ENCODE data around the gene SMIM22.
"Not testable (repeated sequence)": the region's sequence is repeated elsewhere in the genome, so short reads cannot be mapped to it uniquely, and the experiment has no call there.

Gene SMIM22

DNA sequence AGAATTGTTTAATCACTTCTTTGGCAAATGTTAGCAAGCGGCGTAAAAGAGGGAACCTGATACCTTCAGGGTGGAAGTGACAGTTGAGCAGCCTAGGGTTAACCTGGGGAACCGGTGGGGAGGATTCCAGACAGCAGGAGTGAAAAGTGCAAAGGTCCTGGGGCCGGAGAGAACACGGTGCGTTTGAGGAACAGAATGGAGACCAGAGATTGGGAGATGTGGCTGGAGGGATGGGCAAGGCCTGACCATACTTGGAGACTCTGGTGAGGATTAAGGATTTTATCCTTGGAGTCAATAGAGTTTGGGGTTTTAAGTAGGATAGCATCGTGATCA, 25.9 kb upstream of the SMIM22 start:
- DNase-seq: no peak

DNA sequence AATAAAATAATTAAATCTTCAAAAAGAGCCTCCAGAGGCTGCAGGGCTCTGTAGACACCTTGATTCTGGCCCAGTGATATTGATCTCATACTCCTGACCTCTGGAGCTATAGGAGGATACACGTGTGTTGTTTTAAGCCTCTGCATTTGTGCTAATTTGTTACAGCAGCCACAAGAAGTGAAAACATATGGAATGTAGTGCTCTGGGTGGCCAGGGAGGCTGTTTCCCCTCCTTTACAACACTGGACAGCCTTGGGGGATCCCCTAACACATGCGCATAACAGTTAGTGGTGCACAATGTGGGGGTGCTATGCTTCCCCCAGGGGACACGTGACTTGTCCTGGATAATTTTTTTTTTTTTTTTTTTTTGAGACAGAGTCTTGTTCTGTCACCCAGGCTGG, 23.5 kb upstream of the SMIM22 start:
- DNase-seq: no peak

DNA sequence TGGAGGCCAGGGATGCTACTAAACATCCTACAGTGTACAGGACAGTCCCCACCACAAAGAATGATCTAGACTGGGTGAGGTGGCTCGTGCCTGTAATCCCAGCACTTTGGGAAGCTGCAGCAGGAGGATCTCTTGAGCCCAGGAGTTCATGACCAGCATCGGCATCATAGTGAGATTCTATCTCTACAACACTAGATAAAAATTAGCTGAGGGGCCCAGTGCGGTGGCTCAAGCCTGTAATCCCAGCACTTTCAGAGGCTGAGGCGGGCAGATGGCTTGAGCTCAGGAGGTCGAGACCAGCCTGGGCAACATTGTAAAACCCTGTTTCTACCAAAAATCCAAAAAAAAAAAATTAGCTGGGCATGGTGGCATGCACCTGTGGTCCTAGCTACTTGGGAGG, 22.8 kb upstream of the SMIM22 start:
- DNase-seq: no peak

DNA sequence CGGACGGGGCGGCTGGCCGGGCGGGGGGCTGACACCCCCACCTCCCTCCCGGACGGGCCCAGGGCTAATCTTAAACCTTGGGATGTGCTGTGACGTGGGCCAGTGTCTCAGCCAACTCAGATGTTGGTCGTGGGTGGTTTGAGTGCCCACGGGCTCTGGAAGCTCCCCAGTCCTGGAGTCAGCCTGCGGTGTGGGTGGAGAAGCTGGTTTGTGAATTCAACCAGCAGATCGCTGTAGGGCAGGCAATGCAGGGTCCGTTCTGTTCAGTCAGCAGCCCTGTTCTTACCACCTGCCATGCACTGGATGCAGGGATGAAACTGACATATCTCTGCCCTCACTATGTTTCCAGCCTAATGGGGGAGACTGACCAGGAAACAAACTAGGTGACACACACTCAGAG, 20.2 kb upstream of the SMIM22 start:
- no peak for DNase-seq

DNA sequence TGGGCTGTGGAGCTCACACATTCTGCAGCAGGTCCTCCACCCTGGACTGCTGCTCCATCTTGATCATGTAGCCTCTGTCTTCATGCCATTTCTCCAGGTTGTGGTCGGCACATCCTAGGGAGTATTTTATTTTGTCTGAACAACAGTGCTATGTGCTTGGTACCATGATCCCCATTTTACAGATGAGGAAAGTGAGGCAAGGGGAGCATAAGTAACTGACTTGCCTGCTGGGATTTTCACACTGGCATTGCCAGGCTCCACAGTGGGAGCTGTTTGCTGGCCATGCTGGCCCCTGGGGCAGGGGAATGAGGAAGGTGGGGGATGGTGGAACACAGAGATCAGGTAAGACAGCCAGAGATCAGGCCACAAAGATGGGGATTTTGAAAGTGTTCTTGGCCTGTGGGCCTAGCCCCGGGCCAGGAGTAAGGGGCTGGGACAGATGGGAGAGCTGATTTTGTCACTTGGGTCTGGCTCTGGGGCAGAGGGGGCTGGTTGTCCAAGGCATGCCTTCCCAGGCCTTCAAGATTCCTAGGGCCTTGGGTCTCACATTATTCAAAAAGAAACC, 18.9 kb upstream of the SMIM22 start:
- no peak for DNase-seq

DNA sequence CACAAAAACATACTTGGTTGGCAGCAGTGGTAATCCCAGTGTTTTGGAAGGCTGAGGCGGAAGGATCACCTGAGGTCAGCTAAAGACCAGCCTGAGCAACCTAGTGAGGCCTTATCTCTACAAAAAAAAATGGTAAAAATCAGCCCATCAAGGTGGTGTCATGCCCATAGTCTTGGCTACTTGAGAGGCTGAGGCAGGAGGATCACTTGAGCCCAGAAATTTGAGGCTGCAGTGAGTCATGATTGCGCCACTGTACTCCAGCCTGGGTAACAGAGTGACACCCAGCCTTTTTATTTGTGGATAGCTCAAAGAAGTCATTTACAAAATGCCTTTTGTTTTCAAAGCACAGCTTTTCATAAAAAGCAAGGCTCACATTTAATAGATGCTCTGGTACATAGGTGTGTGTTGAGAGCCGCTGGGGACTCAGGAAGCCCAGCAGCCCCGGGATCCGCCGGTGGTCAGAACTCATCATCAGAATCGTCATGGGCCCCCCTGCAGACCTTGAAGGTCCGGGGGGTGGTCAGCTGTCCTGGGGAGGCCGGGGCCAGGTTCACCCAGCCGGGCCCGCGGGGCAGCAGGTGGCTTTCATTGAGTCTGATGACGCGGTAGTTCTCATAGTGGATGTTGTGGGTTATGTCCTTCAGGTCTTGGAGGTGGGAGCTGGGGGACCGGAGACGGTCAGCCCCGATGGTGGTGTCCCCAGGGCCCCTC, 17.7 kb upstream of the SMIM22 start:
- no peak for DNase-seq

DNA sequence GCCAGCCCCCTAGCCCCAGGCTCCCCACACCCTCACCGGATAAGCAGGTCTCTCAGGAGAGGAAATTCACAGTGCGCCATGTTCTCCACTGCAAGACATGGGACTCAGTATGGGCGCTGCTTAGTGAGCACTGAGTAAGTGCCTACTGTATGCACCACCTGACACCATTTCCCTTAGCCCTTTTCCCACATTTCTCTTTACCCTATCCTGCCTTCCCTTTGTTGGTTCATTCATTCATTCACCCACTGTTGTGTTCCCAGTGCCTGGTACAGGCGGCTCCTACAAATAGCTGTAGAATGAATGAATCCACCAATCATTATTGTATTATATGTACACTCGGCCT, 17.1 kb upstream of the SMIM22 start:
- DNase-seq: no peak

DNA sequence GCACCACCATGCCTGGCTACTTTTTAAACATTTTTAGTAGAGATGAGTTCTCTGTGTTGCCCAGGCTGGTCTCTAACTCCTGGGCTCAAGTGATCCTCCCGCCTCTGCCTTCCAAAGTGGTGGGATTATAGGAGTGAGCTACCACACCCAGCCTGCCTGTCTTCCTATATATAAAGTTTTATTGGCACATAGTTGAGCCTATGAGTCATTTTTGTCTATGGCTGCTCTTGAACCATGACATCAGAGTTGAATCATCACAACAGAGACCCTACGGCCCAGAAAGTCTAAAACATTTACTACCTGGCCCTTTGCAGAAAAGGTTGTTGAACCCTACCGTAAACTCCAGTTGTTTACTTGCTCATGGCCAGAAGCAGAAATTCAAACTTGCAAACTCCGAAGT, 14.9 kb upstream of the SMIM22 start:
- DNase-seq: no peak

DNA sequence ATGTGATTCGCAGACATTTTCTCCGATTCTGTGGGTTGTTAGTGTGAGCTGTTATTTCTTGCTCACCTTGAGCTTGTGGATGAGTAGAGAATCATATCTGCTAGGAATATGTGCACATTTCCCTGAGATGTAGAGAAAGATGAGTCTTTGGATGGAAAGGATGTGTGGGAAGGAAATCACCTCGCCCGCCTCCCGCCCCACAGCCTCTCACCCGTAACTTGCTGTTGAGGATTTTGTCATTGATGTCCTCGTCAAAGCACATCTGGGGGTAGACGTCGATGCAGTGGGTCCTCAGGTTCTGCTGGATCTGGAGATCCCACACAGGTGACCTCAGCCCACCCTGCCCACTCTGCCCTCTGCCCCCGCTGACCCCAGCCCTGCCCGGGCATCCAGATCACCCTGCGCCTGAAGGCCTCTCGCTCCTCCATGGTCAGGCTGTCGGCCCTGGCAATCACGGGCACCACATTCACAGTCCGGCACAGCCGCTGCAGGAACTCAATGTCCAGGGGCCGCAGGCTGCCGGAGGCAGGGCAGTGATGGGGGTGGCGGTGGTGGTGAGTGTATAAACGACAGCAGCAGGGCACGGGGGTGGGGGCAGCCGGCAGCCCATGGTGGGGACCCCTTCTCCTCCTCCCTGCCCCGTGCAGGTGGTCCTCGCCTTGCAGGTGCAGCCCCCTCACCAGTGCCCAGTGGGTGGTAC, 11.8 kb upstream of the SMIM22 start:
- DNase-seq: no peak

DNA sequence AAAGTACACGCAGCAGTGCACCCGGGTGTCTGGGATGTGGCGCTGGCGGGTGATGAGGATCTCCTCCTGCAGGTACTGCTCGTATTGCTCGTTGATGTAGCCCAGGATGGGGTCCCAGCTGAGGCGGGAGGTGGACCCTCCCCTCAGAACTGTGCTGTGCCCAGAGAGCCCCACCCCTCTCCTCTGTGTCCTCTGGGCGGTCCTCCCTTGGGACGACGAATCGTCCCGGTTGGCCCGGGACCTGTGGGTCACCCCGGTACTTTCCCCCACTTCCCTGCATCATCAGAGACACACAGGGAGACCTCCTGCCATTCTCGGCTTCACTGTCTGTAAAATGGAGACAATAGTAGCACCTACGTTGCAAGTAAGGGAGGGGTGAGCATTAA, 11.2 kb upstream of the SMIM22 start:
- no peak for DNase-seq

DNA sequence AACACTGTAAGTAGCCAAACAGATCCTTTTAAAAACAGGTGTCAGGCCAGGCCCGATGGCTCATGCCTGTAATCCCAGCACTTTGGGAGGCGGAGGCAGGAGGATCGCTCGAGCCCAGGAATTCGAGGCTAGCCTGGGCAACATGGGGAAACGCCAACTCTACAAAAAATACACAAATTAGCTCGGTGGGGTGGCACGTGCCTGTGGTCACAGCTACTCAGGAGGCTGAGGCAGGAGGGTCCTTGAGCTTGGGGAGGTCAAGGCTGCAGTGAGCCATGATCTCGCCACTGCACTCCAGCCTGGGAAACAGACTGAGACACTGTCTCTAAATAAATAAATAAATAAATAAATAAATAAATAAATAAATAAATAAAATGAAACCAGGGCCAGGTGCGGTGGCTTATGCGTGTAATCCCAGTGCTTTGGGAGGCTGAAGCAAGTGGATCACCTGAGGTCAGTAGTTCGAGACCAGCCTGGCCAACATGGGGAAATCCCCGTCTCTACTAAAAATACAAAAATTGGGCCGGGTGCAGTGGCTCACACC, 10.7 kb upstream of the SMIM22 start:
- DNase-seq: not testable (repeated sequence)

DNA sequence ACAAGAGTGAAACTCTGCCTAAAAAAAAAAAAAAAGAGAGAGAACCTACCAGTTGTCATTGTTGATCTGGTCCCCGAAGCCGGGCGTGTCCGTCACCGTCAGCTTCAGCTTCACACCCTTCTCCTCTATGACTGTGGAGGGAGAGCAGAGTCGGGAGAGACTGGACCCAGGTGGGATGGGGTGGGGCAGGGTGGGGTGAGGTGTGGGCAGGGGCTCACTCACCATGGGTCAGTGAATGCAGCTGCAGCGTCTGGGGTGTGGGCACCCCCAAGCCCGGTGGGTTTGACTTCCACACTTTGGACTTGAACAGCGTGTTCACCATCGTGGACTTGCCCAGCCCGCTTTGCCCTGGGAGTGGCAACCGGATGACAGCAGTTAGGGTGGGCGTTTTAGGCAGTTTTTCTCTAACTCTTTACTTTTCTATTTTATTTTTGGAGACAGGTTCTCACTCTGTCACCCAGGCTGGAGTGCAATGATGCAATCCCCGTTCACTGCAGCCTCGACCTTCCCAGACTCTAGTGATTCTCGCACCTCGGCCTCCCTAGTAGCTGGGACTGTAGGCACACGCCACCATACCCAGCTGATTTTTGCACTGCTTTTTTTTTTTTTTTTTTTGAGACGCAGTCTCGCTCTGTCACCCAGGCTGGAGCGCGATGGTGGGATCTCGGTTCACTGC, 9.3 kb upstream of the SMIM22 start:
- DNase-seq: no peak

DNA sequence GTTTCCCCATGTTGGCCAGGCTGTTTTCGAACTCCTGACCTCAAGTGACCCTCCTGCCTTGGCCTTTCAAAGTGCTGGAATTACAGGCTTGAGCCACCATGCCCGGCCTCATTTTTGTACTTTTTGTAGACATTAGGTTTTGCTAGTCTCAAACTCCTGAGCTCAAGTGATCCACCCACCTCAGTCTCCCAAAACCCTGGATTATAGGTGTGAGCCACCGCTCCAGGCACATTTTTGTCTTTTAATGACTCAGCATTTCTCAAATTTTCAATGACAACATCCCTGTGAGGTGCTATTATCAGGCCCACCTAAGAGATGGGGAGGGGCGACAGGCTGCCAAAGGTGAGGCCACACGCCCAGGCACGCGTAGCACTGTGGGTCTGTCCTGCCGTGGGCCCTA, 8.1 kb upstream of the SMIM22 start:
- DNase-seq: no peak

DNA sequence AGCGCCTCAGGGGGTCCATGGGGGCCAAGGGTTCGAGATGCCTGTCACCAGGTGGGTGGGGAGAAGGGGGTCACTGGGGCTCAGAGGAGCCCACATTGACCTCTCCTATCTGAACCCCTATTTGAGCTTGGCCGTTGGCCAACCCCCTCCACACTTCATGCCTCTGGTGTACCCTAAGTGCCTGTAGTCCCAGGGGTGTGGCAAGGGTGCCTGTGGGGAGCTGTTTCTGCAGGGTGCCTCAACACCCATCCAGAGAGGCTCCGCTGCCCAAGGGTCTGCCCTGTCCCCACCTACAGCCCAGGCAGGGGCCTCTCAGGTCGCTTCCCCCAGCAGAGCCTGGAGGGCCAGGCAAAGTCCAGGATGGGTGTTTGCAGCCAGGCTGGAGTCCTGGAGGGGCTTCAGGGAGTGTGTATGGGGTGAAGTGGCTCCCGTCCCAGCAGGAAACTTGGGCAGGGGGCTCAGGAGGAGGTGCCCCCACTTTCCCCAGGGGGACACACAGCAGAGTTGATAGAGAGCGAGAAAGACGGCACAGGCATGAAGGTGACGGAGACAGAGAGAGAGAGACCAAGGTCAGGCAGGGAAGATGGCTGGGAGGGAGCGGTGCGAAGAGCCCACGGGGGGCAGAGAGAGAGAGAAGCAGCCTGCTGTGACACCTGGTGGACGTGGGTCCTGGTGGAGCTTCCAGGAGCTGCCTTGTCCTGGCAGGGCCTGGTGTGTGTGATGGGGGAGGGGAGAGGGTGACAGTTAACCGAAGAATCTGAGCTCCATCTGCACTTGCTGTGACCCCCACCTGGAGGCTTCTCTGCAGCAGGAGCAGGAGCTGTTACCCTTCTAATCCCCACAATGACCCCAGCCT, 7.3 kb upstream of the SMIM22 start, which contains the start of gene SEPTIN12:
SEPTIN12 (minus strand) TSS at position 719 of the 856 bp plus-strand sequence; CDS start at position 19, 700 bp downstream.
- no peak for DNase-seq

DNA sequence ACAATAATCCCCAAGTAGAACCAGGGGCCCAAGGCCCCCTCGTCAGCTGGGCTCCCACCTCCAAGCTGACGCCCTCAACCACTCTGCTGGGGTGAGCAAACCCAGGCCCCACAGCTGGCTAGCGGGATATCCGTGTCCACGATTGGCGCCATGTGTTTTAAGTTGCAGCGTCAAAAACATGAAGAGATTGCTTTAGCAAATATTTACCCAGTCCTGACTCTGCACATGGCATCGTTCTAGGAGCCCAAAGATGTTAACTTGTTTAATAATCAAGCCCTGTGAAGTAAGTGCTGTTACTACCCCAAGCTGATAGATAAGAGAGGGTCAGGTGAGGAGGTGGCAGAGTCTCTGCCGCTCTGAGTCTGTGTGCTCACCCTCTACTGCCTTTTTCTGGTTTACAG, 6.7 kb upstream of the SMIM22 start:
- DNase-seq: no peak

DNA sequence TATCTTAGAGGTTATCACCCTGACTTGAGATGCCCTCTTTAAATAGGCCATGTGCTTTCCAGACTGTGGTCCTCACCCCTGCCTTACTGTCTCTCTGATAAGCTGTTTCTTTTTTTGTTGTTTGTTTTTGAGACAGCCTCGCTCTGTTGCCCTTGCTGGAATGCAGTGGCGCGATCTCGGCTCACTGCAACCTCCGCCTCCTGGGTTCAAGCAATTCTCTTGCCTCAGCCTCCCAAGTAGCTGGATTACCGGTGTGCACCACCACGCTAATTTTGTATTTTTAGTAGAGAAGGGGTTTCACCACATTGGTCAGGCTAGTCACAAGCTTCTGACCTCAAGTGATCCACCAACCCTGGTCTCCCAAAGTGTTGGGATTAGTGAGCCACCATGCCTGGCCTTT, 6.3 kb upstream of the SMIM22 start:
- DNase-seq: no peak

DNA sequence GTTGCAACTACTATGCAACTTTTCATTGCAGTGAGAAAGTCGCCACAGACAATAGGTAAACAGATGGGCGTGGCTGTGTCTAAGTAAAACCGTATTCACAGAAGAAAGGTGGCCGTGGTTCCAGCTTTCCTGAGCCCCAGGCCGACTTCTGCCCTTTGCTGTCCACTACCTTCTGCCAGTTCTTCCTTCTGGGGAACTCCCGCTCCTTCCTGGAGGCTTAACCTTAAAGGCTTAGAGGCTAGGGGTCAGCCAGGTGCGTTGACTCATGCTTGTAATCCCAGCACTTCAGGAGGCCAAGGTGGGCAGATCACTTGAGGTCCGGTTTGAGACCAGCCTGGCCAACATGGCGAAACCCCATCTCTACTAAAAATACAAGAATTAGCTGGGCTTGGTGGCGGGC, 4.9 kb upstream of the SMIM22 start:
- DNase-seq: no peak

DNA sequence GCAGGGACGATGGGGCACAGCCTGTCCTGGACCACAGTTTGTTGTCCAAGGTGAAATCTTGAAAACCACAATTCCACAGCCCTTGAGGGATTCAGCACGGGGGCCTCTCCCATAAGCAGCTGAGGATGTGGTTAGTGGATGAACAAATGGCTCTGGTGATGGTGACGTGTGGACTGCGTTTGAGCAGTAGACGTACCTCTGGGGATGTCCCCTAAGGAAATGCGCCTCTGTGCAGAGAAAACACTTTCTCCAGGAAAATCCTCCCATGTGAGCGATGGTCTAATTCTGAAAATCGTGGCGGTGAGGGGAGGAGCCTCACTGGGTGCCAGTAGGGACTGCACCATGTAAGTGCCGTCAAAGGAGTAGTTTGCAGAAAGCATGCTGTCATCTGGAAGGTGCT, 4.3 kb upstream of the SMIM22 start:
- no peak for DNase-seq

DNA sequence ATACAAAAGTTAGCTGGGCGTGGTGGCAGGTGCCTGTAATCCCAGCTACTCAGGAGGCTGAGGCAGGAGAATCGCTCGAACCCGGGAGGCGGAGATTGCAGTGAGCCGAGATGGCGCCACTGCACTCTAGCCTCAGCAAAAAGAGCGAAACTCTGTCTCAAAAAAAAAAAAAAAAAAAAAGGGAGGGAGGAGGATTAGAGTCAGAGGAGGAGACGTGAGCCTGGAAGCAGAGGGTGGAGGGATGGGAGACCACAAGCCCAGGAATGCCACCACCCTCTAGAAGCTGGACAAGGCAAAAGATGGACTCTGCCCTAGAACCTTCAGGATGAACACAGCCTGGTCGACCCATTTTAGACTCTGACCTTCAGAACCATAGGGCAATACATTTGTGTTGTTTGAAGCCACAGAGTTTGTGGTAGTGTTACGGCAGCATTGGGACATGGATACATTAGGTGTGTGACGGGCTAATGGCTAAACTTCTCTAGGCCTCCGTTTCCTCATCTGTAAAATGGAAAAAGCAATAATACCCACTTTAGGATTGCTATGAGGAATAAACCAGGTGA, 2.1 kb upstream of the SMIM22 start:
- no peak for DNase-seq

DNA sequence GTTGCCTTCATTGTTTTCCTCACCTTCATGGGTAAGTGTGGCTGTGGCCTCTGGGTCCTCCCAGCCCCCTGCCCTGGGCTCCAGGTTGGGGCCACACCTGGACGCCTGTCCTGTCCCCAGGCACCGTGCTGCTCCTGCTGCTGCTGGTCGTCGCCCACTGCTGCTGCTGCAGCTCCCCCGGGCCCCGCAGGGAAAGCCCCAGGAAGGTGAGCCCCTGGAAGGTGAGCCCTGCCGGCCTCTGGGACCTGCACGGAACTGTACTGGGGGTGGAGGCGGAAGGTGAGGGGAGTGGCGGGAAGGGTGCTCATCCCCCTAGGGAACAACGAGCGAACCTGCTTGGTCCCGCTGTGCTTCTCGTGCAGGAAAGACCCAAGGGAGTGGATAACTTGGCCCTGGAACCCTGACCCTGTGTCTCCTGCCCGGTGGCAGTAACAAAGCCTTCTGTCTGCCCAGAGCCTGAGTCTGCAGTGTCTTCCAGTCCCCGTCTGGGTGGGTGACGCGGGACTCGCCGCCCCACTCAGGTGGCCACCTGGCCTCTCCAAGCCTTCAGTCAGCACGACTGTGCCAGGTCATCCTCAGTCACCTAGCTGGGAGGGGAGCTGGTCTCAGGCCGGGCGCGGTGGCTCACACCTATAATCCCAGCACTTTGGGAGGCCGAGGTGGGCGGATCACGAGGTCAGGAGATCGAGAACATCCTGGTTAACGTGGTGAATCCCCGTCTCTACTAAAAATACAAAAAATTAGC, 831 bp downstream of the SMIM22 start:
- DNase-seq: no peak

DNA sequence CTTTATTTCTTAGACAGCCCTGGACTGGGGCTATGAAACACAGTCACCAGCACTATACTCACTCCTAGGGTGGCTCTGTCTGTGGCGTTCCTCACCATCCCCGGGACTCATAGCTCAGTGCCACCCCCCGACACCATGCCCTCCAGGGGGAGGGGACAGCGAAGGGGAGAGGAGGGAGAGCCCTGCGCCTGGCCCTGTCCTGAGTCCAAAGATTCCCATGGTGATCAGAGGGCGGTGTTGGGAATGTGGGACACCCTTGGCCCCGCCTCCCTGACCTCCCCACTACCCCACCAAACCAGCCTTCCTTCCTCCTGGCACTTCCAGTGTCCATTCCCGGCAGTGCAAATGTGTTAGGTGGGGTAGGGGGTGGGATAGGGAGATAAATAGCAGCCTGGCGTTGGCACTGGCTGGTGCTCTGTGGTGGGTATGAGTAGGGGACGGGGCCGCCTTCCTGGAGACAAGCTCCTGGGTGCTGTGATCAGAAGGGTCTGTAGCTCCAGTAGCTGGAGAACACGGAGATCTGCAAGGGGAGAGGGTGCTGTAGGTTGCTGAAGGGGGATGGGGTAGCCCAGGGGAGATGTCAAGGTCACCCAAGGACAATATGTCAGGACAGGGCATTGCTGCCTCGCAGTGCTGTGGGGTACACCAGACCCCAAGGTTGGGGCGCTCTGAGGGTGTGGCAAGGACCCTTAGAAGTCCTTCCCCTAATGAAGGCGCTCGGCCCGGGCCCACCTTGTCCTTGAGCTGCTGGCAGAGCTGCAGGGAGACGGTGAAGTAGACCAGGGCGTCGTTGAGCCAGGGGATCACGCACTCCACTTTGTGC, 2.0 kb downstream of the SMIM22 start:
- DNase-seq: no peak
